GM04503 (cell line): ENCODE measurements around the gene RGS6.

ENCODE experiments used
- DNase-seq: peaks from one replicate; pipeline ENCODE4 v3.0.0-alpha.2; 2012; ENCODE audit warnings: low read depth

The RGS6 gene

GRCh38 chr14:72499746-72500145 lies 567.5 kb downstream of the RGS6 start:
- DNase-seq: no peak

GRCh38 chr14:72500234-72500838 lies 568.1 kb downstream of the RGS6 start:
- DNase-seq: no peak

GRCh38 chr14:72501439-72501838 lies 569.2 kb downstream of the RGS6 start:
- no peak for DNase-seq

- DNase-seq: no peak
Measured at GRCh38 chr14:72503271-72503670, 571.0 kb downstream of the RGS6 start.

- DNase-seq: no peak
Measured at GRCh38 chr14:72503696-72504368, 571.6 kb downstream of the RGS6 start.

- DNase-seq: no peak
Measured at GRCh38 chr14:72510566-72510965, 578.3 kb downstream of the RGS6 start.

- no peak for DNase-seq
Measured at GRCh38 chr14:72512281-72512680, 580.1 kb downstream of the RGS6 start.

- DNase-seq: no peak
Measured at GRCh38 chr14:72512925-72513324, 580.7 kb downstream of the RGS6 start.

GRCh38 chr14:72513346-72513745 lies 581.1 kb downstream of the RGS6 start:
- no peak for DNase-seq

- DNase-seq: no peak
Measured at GRCh38 chr14:72513965-72514659, 581.9 kb downstream of the RGS6 start.

- no peak for DNase-seq
Measured at GRCh38 chr14:72514660-72515025, 582.4 kb downstream of the RGS6 start.

- DNase-seq: no peak
Measured at GRCh38 chr14:72515779-72516770, 583.8 kb downstream of the RGS6 start.

GRCh38 chr14:72516936-72517700 lies 584.9 kb downstream of the RGS6 start:
- peak; percentile 54 for DNase-seq

- no peak for DNase-seq
Measured at GRCh38 chr14:72517736-72518135, 585.5 kb downstream of the RGS6 start.

- DNase-seq: no peak
Measured at GRCh38 chr14:72518809-72519377, 586.7 kb downstream of the RGS6 start.

- no peak for DNase-seq
Measured at GRCh38 chr14:72519543-72519942, 587.3 kb downstream of the RGS6 start.

- no peak for DNase-seq
Measured at GRCh38 chr14:72521045-72521444, 588.8 kb downstream of the RGS6 start.

GRCh38 chr14:72521968-72522741 lies 589.9 kb downstream of the RGS6 start:
- no peak for DNase-seq

GRCh38 chr14:72522847-72523246 lies 590.6 kb downstream of the RGS6 start:
- DNase-seq: no peak
